CD14-positive monocyte (primary cell): ENCODE measurements around the gene SLAMF7. TPM values are rescaled to one million over a fixed set of nuclear protein-coding genes. Genes with fewer than 3 reads are reported as not detected.
A peak's percentile ranks its signal among the peaks of the same experiment; 100 is the strongest.

ENCODE experiments used
- DNase-seq, 3 donors: peaks; one replicate each; pipeline ENCODE4 v3.0.0-alpha.2; 2011 to 2022
- H2AFZ ChIP-seq: 2 replicates; pipeline ENCODE4 v1.6.0; 2012; ENCODE audit warnings: mild to moderate bottlenecking, low read depth, low read length, inconsistent platforms; ENCODE audit not compliant: insufficient read depth, poor library complexity, severe bottlenecking
- H3K27ac ChIP-seq, 2 donors: 1 replicate in 1 of 2; 2 replicates in 1 of 2; pipeline ENCODE4 v1.5.1; 2012 to 2013; ENCODE audit warnings: low read length in 2 of 2, control low read depth in 1 of 2, inconsistent platforms in 1 of 2, low read depth in 1 of 2, mild to moderate bottlenecking in 1 of 2
- H3K27me3 ChIP-seq, 2 donors: one replicate each; pipeline versions ENCODE4 v1.6.0 to v1.6.1; 2011 to 2013; ENCODE audit warnings: low read length in 2 of 2; ENCODE audit not compliant: control insufficient read depth in 2 of 2, insufficient read depth in 2 of 2
- H3K36me3 ChIP-seq, 2 donors: replicated peaks in 1 of 2; 1 replicate in 1 of 2; 2 replicates in 1 of 2; pipeline versions ENCODE4 v1.5.1 to v1.6.1; 2012 to 2013; ENCODE audit warnings: low read length in 2 of 2, control low read depth in 1 of 2, inconsistent platforms in 1 of 2, mild to moderate bottlenecking in 1 of 2; ENCODE audit not compliant: insufficient read depth in 2 of 2, control insufficient read depth in 1 of 2
- H3K4me1 ChIP-seq, 2 donors: 1 replicate in 1 of 2; 2 replicates in 1 of 2; pipeline versions ENCODE4 v1.5.1 to v1.6.1; 2012 to 2013; ENCODE audit warnings: low read length in 2 of 2, control low read depth in 1 of 2, inconsistent platforms in 1 of 2, mild to moderate bottlenecking in 1 of 2, moderate library complexity in 1 of 2; ENCODE audit not compliant: insufficient read depth in 2 of 2, control insufficient read depth in 1 of 2
- H3K4me2 ChIP-seq: replicated peaks from 2 replicates; pipeline ENCODE3; 2012; ENCODE audit warnings: low read length, moderate library complexity, mild to moderate bottlenecking; ENCODE audit not compliant: poor library complexity, severe bottlenecking; ENCODE audit errors: extremely low read depth
- H3K4me3 ChIP-seq, 3 experiments: fragments of 200-600 bp in 1 of 3; sonication (generic) in 1 of 3; replicated peaks in 1 of 3; 1 replicate in 2 of 3; 2 replicates in 1 of 3; pipeline ENCODE4 v1.5.1; 2011 to 2013; ENCODE audit warnings: low read length in 3 of 3, mild to moderate bottlenecking in 3 of 3, control low read depth in 2 of 3, low read depth in 2 of 3, inconsistent platforms in 1 of 3, moderate library complexity in 1 of 3
- H3K79me2 ChIP-seq: 2 replicates; pipeline ENCODE4 v1.6.0; 2012; ENCODE audit warnings: mild to moderate bottlenecking, control low read depth, inconsistent platforms, low read length, moderate library complexity; ENCODE audit not compliant: insufficient read depth
- H3K9ac ChIP-seq: 2 replicates; pipeline ENCODE4 v1.6.0; 2017; ENCODE audit warnings: low read length, mild to moderate bottlenecking; ENCODE audit not compliant: insufficient read depth, poor library complexity, severe bottlenecking
- H3K9me3 ChIP-seq, 2 donors: replicated peaks in 1 of 2; 1 replicate in 1 of 2; 2 replicates in 1 of 2; pipeline versions ENCODE4 v1.5.1 to v1.6.1; 2012 to 2013; ENCODE audit warnings: low read length in 2 of 2, control low read depth in 1 of 2; ENCODE audit not compliant: control insufficient read depth in 1 of 2, insufficient read depth in 1 of 2
- H4K20me1 ChIP-seq: 2 replicates; pipeline ENCODE4 v1.6.0; 2012; ENCODE audit warnings: mild to moderate bottlenecking, low read length, control low read depth, moderate library complexity; ENCODE audit not compliant: insufficient read depth
- H3K27ac Mint-ChIP-seq, 7 donors: one replicate each; pipeline ENCODE4 v1.8.0; 2020; ENCODE audit warnings: mild to moderate bottlenecking in 7 of 7, mixed read lengths in 7 of 7, moderate library complexity in 6 of 7, inconsistent platforms in 2 of 7
- H3K27me3 Mint-ChIP-seq, 3 donors: one replicate each; pipeline ENCODE4 v1.8.0; 2021 to 2022; ENCODE audit warnings: low read depth in 3 of 3, mild to moderate bottlenecking in 3 of 3, mixed read lengths in 3 of 3, moderate library complexity in 3 of 3, inconsistent platforms in 1 of 3
- H3K36me3 Mint-ChIP-seq, 2 donors: one replicate each; pipeline ENCODE4 v1.8.0; 2020; ENCODE audit warnings: mixed read lengths in 2 of 2, inconsistent platforms in 1 of 2, mild to moderate bottlenecking in 1 of 2
- H3K4me1 Mint-ChIP-seq: one replicate; pipeline ENCODE4 v1.8.0; 2020; ENCODE audit warnings: mild to moderate bottlenecking, mixed read lengths
- H3K4me3 Mint-ChIP-seq, 2 donors: one replicate each; pipeline ENCODE4 v1.8.0; 2020; ENCODE audit warnings: mild to moderate bottlenecking in 2 of 2, mixed read lengths in 2 of 2, moderate library complexity in 1 of 2
- H3K9me3 Mint-ChIP-seq, 7 donors: one replicate each; pipeline ENCODE4 v1.8.0; 2020 to 2022; ENCODE audit warnings: mixed read lengths in 7 of 7, mild to moderate bottlenecking in 6 of 7, moderate library complexity in 6 of 7, inconsistent platforms in 2 of 7
- WGBS: methylation state at CpG from one replicate; pipeline ENCODE4 v1.1.5; 2013; ENCODE audit warnings: missing lambda C conversion rate; ENCODE audit not compliant: insufficient coverage; 5-methylcytosine and 5-hydroxymethylcytosine counted together
- intact Hi-C, 2 donors: fragments of 100-400 bp; cut with micrococcal nuclease; formaldehyde crosslinking; loops; one replicate each; pipeline versions ENCODE4 v1.15.0 to v1.15.1; 2023
- polyA plus RNA-seq, 3 donors: library from polyadenylated mRNA; depleted of rRNA in 1 of 3; unstranded in 2 of 3; stranded (reverse) in 1 of 3; fragments of 300-500 nt in 2 of 3; fragments of >200 nt in 1 of 3; fragmentation: Illumina TruSeq in 2 of 3; gene quantifications; 1 replicate in 2 of 3; 2 replicates in 1 of 3; pipeline ENCODE4 v1.2.3, GENCODE V29; 2012 to 2021
- TF ChIP-seq, protein P1 (sequence below): fragments of 200-600 bp; IDR thresholded peaks from one replicate; pipeline ENCODE4 v1.8.0; 2022; ENCODE audit warnings: antibody characterized with exemption, mild to moderate bottlenecking

The SLAMF7 gene
- polyA plus RNA-seq, 3 donors = 15.4 to 16.0 (median 15.8) TPM

DNA sequence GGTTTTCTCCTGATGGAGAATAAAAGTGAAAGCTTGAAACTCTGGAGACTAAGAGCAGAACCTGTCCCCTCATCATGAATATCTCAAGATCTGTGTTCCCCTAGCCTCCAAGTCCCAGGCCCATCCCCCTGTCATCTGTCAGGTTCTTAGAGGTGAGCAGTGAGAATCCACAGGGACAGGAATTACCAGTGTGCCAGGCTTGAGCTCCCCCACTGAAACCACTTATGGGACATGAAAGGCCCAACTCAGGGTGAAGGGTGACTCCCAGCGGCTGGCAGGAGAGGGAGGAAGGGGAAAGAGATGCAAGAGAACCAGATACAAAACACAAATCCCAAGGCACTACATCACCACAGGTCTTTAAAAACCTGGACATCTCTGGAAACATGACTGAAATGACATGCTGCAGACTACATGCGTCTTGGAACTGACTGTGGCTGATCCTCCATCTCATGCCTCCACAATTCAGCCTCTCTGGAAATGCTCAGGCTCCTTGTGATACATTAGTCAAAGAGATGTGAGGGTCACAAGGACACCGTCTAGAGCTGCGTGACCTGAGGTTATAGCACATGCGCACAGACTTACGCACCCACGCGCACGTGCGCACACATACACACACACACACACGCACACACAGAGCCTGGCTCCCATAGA is 50.1 kb downstream of the SLAMF7 start:
- peak overlapping the region; percentile 40 to 99 (median 89) for H3K27ac Mint-ChIP-seq
- Histone ChIP-seq H3K36me3 (no peaks in the 10 kb centered on the region), H2AFZ (no peak overlapping the region)

GRCh38 chr1:160789702-160790611 is 50.9 kb downstream of the SLAMF7 start:
- peaks cover 27% of the 10 kb centered on the region for H3K4me1 Mint-ChIP-seq
- TF ChIP-seq, protein P1, sequence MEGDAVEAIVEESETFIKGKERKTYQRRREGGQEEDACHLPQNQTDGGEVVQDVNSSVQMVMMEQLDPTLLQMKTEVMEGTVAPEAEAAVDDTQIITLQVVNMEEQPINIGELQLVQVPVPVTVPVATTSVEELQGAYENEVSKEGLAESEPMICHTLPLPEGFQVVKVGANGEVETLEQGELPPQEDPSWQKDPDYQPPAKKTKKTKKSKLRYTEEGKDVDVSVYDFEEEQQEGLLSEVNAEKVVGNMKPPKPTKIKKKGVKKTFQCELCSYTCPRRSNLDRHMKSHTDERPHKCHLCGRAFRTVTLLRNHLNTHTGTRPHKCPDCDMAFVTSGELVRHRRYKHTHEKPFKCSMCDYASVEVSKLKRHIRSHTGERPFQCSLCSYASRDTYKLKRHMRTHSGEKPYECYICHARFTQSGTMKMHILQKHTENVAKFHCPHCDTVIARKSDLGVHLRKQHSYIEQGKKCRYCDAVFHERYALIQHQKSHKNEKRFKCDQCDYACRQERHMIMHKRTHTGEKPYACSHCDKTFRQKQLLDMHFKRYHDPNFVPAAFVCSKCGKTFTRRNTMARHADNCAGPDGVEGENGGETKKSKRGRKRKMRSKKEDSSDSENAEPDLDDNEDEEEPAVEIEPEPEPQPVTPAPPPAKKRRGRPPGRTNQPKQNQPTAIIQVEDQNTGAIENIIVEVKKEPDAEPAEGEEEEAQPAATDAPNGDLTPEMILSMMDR = no peak
- Histone ChIP-seq H3K9ac (peak overlapping the region; percentile 11), H3K4me2 (no peak overlapping the region), H3K27me3 (no peaks in the 10 kb centered on the region), H3K27ac (peak overlapping the region; percentile 72 to 80), H2AFZ (peak overlapping the region; percentile 46), H3K9me3 (no peaks in the 10 kb centered on the region), H3K4me3 (no peak overlapping the region), H3K79me2 (no peaks in the 10 kb centered on the region), H4K20me1 (no peaks in the 10 kb centered on the region), H3K36me3 (no peaks in the 10 kb centered on the region), H3K4me1 (peaks cover 0 to 15% of the 10 kb centered on the region in 2 donors)
- H3K4me3 Mint-ChIP-seq = peak overlapping the region; percentile 16 to 59
- intact Hi-C loops = loop anchor here in 1 of 2 donors (10.0 kb wide), 1 partner anchor 85 kb away; no protein-coding TSS in a partner anchor
- H3K27me3 Mint-ChIP-seq = peaks cover 0 to 2% (median 1%) of the 10 kb centered on the region in 3 donors
- peak overlapping the region; percentile 89 to 99 (median 94) for H3K27ac Mint-ChIP-seq
- peak; percentile 75 to 92 (median 78) for DNase-seq
- no peaks in the 10 kb centered on the region for H3K9me3 Mint-ChIP-seq
- H3K36me3 Mint-ChIP-seq = no peaks in the 10 kb centered on the region
- 61% methylated on average over 8 of the region's 13 CpGs for WGBS

More for the DNA sequence above, 50.1 kb downstream of the SLAMF7 start:
- Mint-ChIP-seq H3K9me3 (no peaks in the 10 kb centered on the region), H3K36me3 (no peaks in the 10 kb centered on the region), H3K4me1 (peaks cover 23% of the 10 kb centered on the region), H3K27me3 (peaks cover 0 to 2% (median 1%) of the 10 kb centered on the region in 3 donors), H3K4me3 (no peak overlapping the region)
- no peaks in the 10 kb centered on the region for H3K9me3 ChIP-seq
- H4K20me1 ChIP-seq = no peaks in the 10 kb centered on the region
- no peak for DNase-seq
- 100% methylated on average over 6 of the region's 11 CpGs for WGBS
- TF ChIP-seq, protein P1 = no peak
- H3K9ac ChIP-seq = no peak overlapping the region
- no peak overlapping the region for H3K4me2 ChIP-seq
- no peaks in the 10 kb centered on the region for H3K79me2 ChIP-seq
- peaks cover 0 to 12% of the 10 kb centered on the region in 2 donors for H3K4me1 ChIP-seq
- no peaks in the 10 kb centered on the region for H3K27me3 ChIP-seq
- intact Hi-C loops = no loop called here
- peak overlapping the region in 1 of 2 donors; percentile 80 for H3K27ac ChIP-seq
- H3K4me3 ChIP-seq = no peak overlapping the region
